C4-2B (cell line): ENCODE measurements around the gene SCLY.

Experiments used
- CTCF ChIP-seq: fragments of 450-650 bp; conservative IDR thresholded peaks from 2 replicates; pipeline ENCODE4 v1.5.1; 2017; ENCODE audit warnings: mild to moderate bottlenecking
- ZFX ChIP-seq: fragments of 450-650 bp; IDR thresholded peaks from 2 replicates; pipeline ENCODE4 v1.6.1; 2017

- TF ChIP-seq CTCF (no peak), ZFX (no peak)
Observed at GRCh38 chr2:238067939-238068338, 7.1 kb downstream of the SCLY start.
